H1 (cell line): ENCODE results near the gene C1orf185. TPM values are rescaled to one million over a fixed set of nuclear protein-coding genes. Genes with fewer than 3 reads are reported as not detected.

ENCODE experiments used
- CTCF ChIA-PET: fragments of 300-600 bp; sonication (Branson Sonifier 250); formaldehyde crosslinking; loops from one replicate; lab custom pipeline; 2021; ENCODE audit not compliant: partially characterized antibody; lab: Charles Lee
- POLR2A ChIA-PET: fragments of 300-600 bp; sonication (Branson Sonifier 250); formaldehyde crosslinking; loops from one replicate; lab custom pipeline; 2021; ENCODE audit warnings: inconsistent platforms; ENCODE audit not compliant: partially characterized antibody; lab: Charles Lee
- DNase-seq, 2 experiments: peaks; one replicate each; pipeline versions ENCODE4 v3.0.0 to v3.0.0-alpha.2; 2010 to 2022; ENCODE audit warnings: low spot score in 2 of 2, low read depth in 1 of 2, mixed read lengths in 1 of 2
- FAIRE-seq: peaks from 2 replicates; lab custom pipeline; 2011; peaks lifted over from hg19 to GRCh38; lab: Jason Lieb, UNC
- H2AFZ ChIP-seq: 2 replicates; pipeline ENCODE4 v1.8.1; 2012; ENCODE audit warnings: low read length, inconsistent platforms
- H2AK5ac ChIP-seq: 2 replicates; pipeline ENCODE4 v1.6.1; 2013; ENCODE audit warnings: low read depth, low read length
- H2BK120ac ChIP-seq: replicated peaks from 2 replicates; pipeline ENCODE3; 2013; ENCODE audit warnings: low read depth, low read length, inconsistent platforms
- H2BK12ac ChIP-seq: 2 replicates; pipeline ENCODE4 v1.6.1; 2013; ENCODE audit warnings: low read depth, low read length
- H2BK15ac ChIP-seq: 2 replicates; pipeline ENCODE4 v1.6.1; 2013; ENCODE audit warnings: low read length
- H2BK20ac ChIP-seq: 2 replicates; pipeline ENCODE4 v1.6.1; 2013; ENCODE audit warnings: low read length
- H2BK5ac ChIP-seq: 2 replicates; pipeline ENCODE4 v1.6.1; 2013; ENCODE audit warnings: low read depth, low read length
- H3K14ac ChIP-seq: 2 replicates; pipeline ENCODE4 v1.6.1; 2013; ENCODE audit warnings: inconsistent platforms; ENCODE audit not compliant: insufficient read length
- H3K18ac ChIP-seq: 2 replicates; pipeline ENCODE4 v1.6.1; 2013; ENCODE audit warnings: low read length; ENCODE audit errors: extremely low read depth
- H3K23ac ChIP-seq: 2 replicates; pipeline ENCODE4 v1.6.1; 2013; ENCODE audit warnings: inconsistent platforms; ENCODE audit not compliant: insufficient read length
- H3K23me2 ChIP-seq: 2 replicates; pipeline ENCODE4 v1.6.1; 2013; ENCODE audit warnings: low read depth, low read length
- H3K27ac ChIP-seq: 2 replicates; pipeline ENCODE4 v1.6.1; 2011; ENCODE audit warnings: low read depth, low read length, inconsistent platforms
- H3K27me3 ChIP-seq, 4 experiments: replicated peaks in 1 of 4; 1 replicate in 1 of 4; 2 replicates in 3 of 4; pipeline versions ENCODE4 v1.6.1 to v1.8.1; 2011 to 2013; ENCODE audit warnings: low read length in 3 of 4, mild to moderate bottlenecking in 3 of 4, inconsistent platforms in 2 of 4, mixed read lengths in 2 of 4, moderate library complexity in 1 of 4; ENCODE audit not compliant: control insufficient read depth in 3 of 4, insufficient read depth in 3 of 4; ENCODE audit errors: extremely low read depth in 1 of 4
- H3K36me3 ChIP-seq, 4 experiments: 2 replicates each; pipeline versions ENCODE4 v1.6.1 to v1.8.1; 2011 to 2013; ENCODE audit warnings: mild to moderate bottlenecking in 4 of 4, low read length in 3 of 4, moderate library complexity in 2 of 4, control low read depth in 1 of 4, inconsistent platforms in 1 of 4; ENCODE audit not compliant: insufficient read depth in 4 of 4, control insufficient read depth in 2 of 4
- H3K4ac ChIP-seq: replicated peaks from 2 replicates; pipeline ENCODE3; 2013; ENCODE audit warnings: low read length, low read depth, mixed read lengths, inconsistent platforms; ENCODE audit not compliant: insufficient read length
- H3K4me1 ChIP-seq, 4 experiments: replicated peaks in 1 of 4; 1 replicate in 1 of 4; 2 replicates in 3 of 4; pipeline versions ENCODE4 v1.6.1 to v1.8.1; 2011 to 2013; ENCODE audit warnings: low read length in 3 of 4, inconsistent platforms in 2 of 4, mixed read lengths in 1 of 4; ENCODE audit not compliant: insufficient read depth in 4 of 4, control insufficient read depth in 3 of 4
- H3K4me2 ChIP-seq, 2 experiments: 2 replicates each; pipeline versions ENCODE4 v1.6.1 to v1.8.1; 2011 to 2013; ENCODE audit warnings: low read depth in 2 of 2, low read length in 2 of 2, control low read depth in 1 of 2, inconsistent platforms in 1 of 2, mild to moderate bottlenecking in 1 of 2; ENCODE audit not compliant: insufficient read depth in 1 of 2
- H3K4me3 ChIP-seq, 4 experiments: fragments of 200-600, 300-600 bp in 1 of 4; sonication (generic), shearing (Covaris generic), sonication (Bioruptor Twin) in 1 of 4; 2 replicates each; pipeline versions ENCODE4 v1.5.1 to v1.8.1; 2011 to 2016; ENCODE audit warnings: low read length in 4 of 4, low read depth in 3 of 4, control low read depth in 2 of 4, inconsistent platforms in 2 of 4, mild to moderate bottlenecking in 2 of 4, mixed read lengths in 1 of 4, moderate library complexity in 1 of 4; ENCODE audit not compliant: insufficient read depth in 2 of 4; ENCODE audit errors: extremely low read depth in 1 of 4
- H3K56ac ChIP-seq: replicated peaks from 2 replicates; pipeline ENCODE3; 2013; ENCODE audit warnings: low read depth, mild to moderate bottlenecking, mixed read lengths, low read length, inconsistent platforms; ENCODE audit not compliant: insufficient read length
- H3K79me1 ChIP-seq: 2 replicates; pipeline ENCODE4 v1.6.1; 2013; ENCODE audit warnings: low read depth, low read length, control low read depth
- H3K79me2 ChIP-seq, 2 experiments: 2 replicates each; pipeline versions ENCODE4 v1.6.1 to v1.8.1; 2012 to 2013; ENCODE audit warnings: low read length in 2 of 2, mild to moderate bottlenecking in 2 of 2, inconsistent platforms in 1 of 2; ENCODE audit not compliant: insufficient read depth in 2 of 2, control insufficient read depth in 1 of 2
- H3K9ac ChIP-seq, 4 experiments: replicated peaks in 1 of 4; 1 replicate in 1 of 4; 2 replicates in 3 of 4; pipeline versions ENCODE4 v1.6.1 to v1.8.1; 2011 to 2013; ENCODE audit warnings: low read depth in 3 of 4, low read length in 3 of 4, control low read depth in 2 of 4, mild to moderate bottlenecking in 2 of 4, moderate library complexity in 2 of 4, inconsistent platforms in 1 of 4; ENCODE audit errors: extremely low read depth in 1 of 4
- H3K9me3 ChIP-seq, 2 experiments: 2 replicates each; pipeline versions ENCODE4 v1.6.1 to v1.8.1; 2012 to 2013; ENCODE audit warnings: mild to moderate bottlenecking in 2 of 2, moderate library complexity in 2 of 2, control low read depth in 1 of 2, inconsistent platforms in 1 of 2, low read depth in 1 of 2, low read length in 1 of 2, mixed read lengths in 1 of 2; ENCODE audit not compliant: insufficient read depth in 2 of 2
- H4K20me1 ChIP-seq, 2 experiments: replicated peaks in 1 of 2; 2 replicates each; pipeline versions ENCODE3 to v1.8.1; 2011 to 2013; ENCODE audit warnings: inconsistent platforms in 2 of 2, low read length in 2 of 2, mild to moderate bottlenecking in 1 of 2; ENCODE audit not compliant: insufficient read depth in 2 of 2, control insufficient read depth in 1 of 2
- H4K5ac ChIP-seq: 2 replicates; pipeline ENCODE4 v1.6.1; 2013; ENCODE audit warnings: low read length, low read depth, mixed read lengths, inconsistent platforms; ENCODE audit not compliant: insufficient read length
- H4K8ac ChIP-seq: 2 replicates; pipeline ENCODE4 v1.8.0; 2013; ENCODE audit warnings: mild to moderate bottlenecking, moderate library complexity, low read length, inconsistent platforms; ENCODE audit not compliant: insufficient read depth; ENCODE audit errors: extremely low read depth
- H4K91ac ChIP-seq: replicated peaks from 2 replicates; pipeline ENCODE3; 2013; ENCODE audit warnings: low read length, mixed read lengths, inconsistent platforms; ENCODE audit not compliant: insufficient read length
- GABPA ChIP-seq: IDR thresholded peaks from 2 replicates; pipeline ENCODE4 v1.6.1; 2011; ENCODE audit warnings: mild to moderate bottlenecking, low read length, moderate library complexity, borderline replicate concordance; ENCODE audit not compliant: insufficient read depth
- MAX ChIP-seq: IDR thresholded peaks from 2 replicates; pipeline ENCODE4 v1.6.1; 2012; ENCODE audit warnings: inconsistent platforms
- SIN3A ChIP-seq, 2 experiments: IDR thresholded peaks in 1 of 2; conservative IDR thresholded peaks in 1 of 2; 2 replicates each; pipeline ENCODE4 v1.6.1; 2011 to 2012; ENCODE audit warnings: low read length in 2 of 2, improper control_type of control experiment in 1 of 2, low read depth in 1 of 2, mild to moderate bottlenecking in 1 of 2
- WGBS, 2 experiments: shearing (Covaris generic) in 1 of 2; methylation state at CpG; one replicate each; pipeline versions ENCODE4 v1.1.6 to v1.1.7; 2013 to 2015; ENCODE audit warnings: low lambda C conversion rate in 2 of 2, mixed read lengths in 2 of 2, inconsistent platforms in 1 of 2, low coverage in 1 of 2, missing lambda C conversion rate in 1 of 2; ENCODE audit not compliant: insufficient replicate concordance in 2 of 2, insufficient coverage in 1 of 2, insufficient read length in 1 of 2; ENCODE audit errors: extremely low coverage in 1 of 2, missing lambda C conversion rate in 1 of 2; 5-methylcytosine and 5-hydroxymethylcytosine counted together
- polyA plus RNA-seq, 7 experiments: library from polyadenylated mRNA; depleted of rRNA in 3 of 7; stranded (reverse) in 5 of 7; unstranded in 2 of 7; fragments of >200 nt in 5 of 7; fragments of 200-250 nt in 2 of 7; gene quantifications; 1 replicate in 5 of 7; 2 replicates in 1 of 7; 4 replicates in 1 of 7; pipeline versions ENCODE4 v1.2.1 to v1.2.3, GENCODE V29; 2011 to 2013; ENCODE audit warnings: missing spikeins in 2 of 7, mixed read lengths in 2 of 7
- total RNA-seq: library from RNA; stranded (reverse); fragmentation: NEBNext Ultra II Directional; extraction: Animal tissue kit (Norgen Biotek cat#: 25700); gene quantifications from 2 replicates; pipeline ENCODE4 v1.2.1, GENCODE V29; 2021

Gene C1orf185
- total and polyA plus RNA-seq, 2 of the 8 experiments (the other 6 are each of a cell fraction or from before 2014, with no cell fraction given), result not detected

DNA sequence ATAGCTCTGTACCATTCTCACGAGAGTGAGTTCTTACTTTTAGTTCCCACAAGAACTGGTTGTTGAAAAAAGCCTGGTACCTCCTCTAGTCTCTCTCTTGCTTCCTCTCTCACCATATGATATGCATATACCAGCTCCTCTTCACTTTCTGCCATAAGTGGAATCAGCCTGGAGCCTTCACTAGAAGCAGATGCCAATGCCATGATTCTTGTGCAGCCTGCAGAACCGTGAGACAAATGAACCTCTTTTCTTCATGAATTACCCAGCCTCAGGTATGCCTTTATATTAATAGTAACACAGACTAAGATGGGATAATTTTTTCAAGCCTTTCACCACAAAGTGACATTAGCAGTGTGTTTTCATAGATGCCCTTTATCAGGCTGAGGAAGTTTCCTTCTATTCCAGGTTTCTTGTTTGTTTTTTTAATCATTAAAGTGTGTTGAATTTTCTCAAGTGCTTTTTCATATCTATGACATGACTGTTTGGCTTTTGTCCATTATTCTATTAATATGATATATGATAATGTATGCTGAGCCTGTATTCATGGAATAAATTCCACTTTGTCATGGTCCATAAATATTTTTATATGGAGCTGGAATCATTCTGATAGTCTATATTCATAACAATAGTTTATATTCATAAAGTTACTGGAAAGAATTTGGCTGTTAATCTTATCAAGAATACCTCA lies 40.7 kb upstream of the C1orf185 start:
- no peaks in the 10 kb centered on the region for H3K23me2 ChIP-seq
- no peaks in the 10 kb centered on the region; a peak in 1 of 7 replicates for H3K4me1 ChIP-seq
- H2AFZ ChIP-seq, result no peak overlapping the region
- no peaks in the 10 kb centered on the region for H3K27me3 ChIP-seq
- H3K79me1 ChIP-seq, result no peaks in the 10 kb centered on the region
- no peak overlapping the region for H3K56ac ChIP-seq
- TF ChIP-seq GABPA (no peak), SIN3A (conservative IDR thresholded peaks at IDR 0.05 in 1 of 2, IDR thresholded peaks at IDR 0.05 in 1 of 2; ENCODE audit: low read depth in 1 of 2, low read length in 2 of 2) (no peak), MAX (no peak)
- TF ChIP-seq, all 59 proteins: peak for 0
- Histone ChIP-seq H3K4me3 (no peak overlapping the region), H3K4me2 (no peak overlapping the region), H2BK12ac (no peak overlapping the region), H2BK15ac (no peak overlapping the region), H3K36me3 (no peaks in the 10 kb centered on the region), H2BK5ac (no peak overlapping the region), H2AK5ac (no peak overlapping the region), H3K4ac (no peak overlapping the region), H3K18ac (no peak overlapping the region), H3K14ac (no peak overlapping the region), H3K9me3 (no peaks in the 10 kb centered on the region; a peak in 1 of 4 replicates), H3K79me2 (no peaks in the 10 kb centered on the region), H3K27ac (no peak overlapping the region), H4K91ac (no peak overlapping the region), H4K5ac (no peak overlapping the region), H4K20me1 (no peaks in the 10 kb centered on the region), H3K23ac (no peak overlapping the region), H2BK20ac (no peak overlapping the region), H3K9ac (no peak overlapping the region), H4K8ac (no peak overlapping the region), H2BK120ac (no peak overlapping the region)
- ChIA-PET CTCF (interaction anchor here (1.2 kb wide), 1 partner anchor 287 kb away, joined by 3 read pairs; no protein-coding TSS in a partner anchor), POLR2A (no interaction called here)
- FAIRE-seq, result no peak
- no peak for DNase-seq
- WGBS, 2 experiments, result 77% methylated on average over 2 of the region's 2 CpGs; no CpG with 5 or more reads in 1 of the 2 experiments
